GM12875 (cell line): ENCODE results near the gene TXNL4A.

ENCODE experiments used
- H3K4me3 ChIP-seq: one replicate; pipeline ENCODE4 v1.5.1; 2011; ENCODE audit warnings: low read depth, low read length, control low read depth
- TF ChIP-seq, protein P1 (sequence below): IDR thresholded peaks from 2 replicates; pipeline ENCODE4 v1.5.1; 2011; ENCODE audit warnings: low read depth, mild to moderate bottlenecking, control low read depth, inconsistent platforms, low read length, moderate library complexity, borderline replicate concordance; ENCODE audit not compliant: insufficient read depth

Gene TXNL4A

DNA sequence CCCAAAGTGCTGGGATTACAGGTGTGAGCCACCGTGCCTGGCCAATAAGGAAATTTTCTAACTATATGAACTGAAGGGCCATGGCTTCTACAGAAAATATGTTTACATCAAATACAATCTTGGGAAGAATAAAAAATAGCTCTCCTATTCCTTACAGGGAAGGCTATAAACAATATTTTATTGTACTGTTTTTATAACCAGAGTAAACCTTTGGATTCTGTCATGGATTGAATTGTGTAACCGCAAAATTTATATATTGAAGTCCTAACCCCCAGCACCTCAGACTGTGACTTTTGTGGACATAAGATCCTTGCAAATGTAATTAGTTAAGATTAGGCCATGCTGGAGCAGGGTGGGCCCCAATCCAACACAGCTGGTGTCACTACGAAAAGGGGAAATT lies 15.6 kb downstream of the TXNL4A start:
- no peak overlapping the region for H3K4me3 ChIP-seq
- TF ChIP-seq, protein P1, sequence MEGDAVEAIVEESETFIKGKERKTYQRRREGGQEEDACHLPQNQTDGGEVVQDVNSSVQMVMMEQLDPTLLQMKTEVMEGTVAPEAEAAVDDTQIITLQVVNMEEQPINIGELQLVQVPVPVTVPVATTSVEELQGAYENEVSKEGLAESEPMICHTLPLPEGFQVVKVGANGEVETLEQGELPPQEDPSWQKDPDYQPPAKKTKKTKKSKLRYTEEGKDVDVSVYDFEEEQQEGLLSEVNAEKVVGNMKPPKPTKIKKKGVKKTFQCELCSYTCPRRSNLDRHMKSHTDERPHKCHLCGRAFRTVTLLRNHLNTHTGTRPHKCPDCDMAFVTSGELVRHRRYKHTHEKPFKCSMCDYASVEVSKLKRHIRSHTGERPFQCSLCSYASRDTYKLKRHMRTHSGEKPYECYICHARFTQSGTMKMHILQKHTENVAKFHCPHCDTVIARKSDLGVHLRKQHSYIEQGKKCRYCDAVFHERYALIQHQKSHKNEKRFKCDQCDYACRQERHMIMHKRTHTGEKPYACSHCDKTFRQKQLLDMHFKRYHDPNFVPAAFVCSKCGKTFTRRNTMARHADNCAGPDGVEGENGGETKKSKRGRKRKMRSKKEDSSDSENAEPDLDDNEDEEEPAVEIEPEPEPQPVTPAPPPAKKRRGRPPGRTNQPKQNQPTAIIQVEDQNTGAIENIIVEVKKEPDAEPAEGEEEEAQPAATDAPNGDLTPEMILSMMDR, result no peak

DNA sequence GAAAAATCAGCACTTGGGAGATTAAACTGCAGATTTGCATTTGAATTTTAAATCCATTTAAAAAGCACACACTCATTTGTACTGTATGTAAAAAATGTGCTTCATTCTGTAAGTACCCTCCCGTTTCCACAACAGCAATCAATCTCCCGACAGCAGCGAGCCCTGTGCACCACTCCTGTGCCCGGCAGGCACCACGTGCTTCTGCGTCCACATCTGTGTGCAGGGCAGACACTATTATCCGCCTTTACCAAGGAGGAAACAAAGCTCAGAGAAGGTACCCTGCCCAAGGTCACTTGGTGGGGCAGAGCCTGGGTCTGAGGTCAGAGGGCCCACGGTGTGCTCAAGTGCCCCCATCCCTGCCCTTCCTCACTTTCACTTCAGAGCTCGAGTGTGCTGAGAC lies 16.4 kb downstream of the TXNL4A start:
- TF ChIP-seq, protein P1, result no peak

DNA sequence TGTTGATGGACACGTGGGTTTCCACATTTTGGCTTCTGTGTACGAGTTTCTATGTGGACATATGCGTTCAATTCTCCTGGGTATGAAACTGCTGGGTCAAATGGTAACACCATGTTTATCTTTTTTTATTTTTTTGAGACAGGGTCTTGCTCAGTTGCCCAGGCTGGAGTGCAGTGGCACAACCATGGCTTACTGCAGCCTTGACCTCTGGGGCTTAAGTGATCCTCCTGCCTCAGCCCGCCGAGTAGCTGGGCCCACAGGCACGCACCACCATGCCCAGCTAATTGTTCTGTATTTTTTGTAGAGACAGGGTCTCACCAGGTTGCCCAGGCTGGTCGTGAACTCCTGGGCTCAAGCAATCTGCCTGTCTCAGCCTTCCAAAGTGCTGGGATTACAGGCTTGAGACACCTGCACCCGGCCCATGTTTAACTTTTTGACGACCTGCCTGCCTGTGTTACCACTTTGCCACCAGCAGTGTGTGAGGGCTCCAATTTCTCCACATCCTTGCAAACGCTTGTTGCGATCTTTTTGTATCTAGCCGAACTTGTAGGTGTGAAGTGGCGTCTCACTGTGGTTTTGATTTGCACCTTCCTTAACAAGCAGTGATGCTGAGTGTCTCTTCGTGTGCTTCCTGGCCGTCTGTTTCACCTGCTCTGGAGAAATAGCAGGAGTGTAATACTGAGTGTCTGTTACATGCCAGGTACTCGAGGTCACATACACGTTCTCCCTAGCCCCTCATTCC lies 17.0 kb downstream of the TXNL4A start:
- no peak overlapping the region for H3K4me3 ChIP-seq
- TF ChIP-seq, protein P1, result no peak

More for the DNA sequence above, 16.4 kb downstream of the TXNL4A start:
- H3K4me3 ChIP-seq, result no peak overlapping the region

DNA sequence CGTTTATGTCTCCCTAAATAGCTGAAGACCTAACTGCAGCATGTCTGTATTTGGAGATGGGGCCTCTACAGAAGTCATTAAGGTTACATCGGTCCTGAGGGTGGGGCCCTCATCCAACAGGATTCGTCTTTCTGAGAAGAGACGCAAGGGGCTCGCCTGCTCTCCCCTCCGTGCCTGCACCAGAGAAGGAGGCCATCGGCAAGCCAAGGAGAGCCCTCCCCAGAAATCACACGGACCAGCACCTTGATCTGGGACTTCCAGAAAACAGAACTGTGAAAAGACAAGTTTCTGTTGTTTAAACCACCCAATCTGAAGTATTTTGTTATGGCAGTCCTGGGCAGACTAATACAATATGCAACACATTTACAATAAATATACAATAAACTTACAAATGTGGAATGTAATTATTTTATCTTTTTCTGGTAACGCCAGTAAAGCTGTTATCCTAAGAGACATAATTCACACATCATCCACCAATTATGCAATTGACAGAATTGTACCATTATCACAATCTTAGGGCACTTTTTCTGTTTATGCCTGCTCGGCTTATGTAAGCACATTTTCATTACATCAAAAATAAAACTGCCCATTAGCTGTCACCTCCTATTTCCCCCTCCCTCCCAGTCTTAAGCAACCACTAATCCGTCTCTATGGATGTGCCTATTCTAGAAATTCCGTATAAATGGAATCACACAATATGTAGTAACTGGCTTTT lies 17.8 kb downstream of the TXNL4A start:
- TF ChIP-seq, protein P1, result no peak
- no peak overlapping the region for H3K4me3 ChIP-seq

DNA sequence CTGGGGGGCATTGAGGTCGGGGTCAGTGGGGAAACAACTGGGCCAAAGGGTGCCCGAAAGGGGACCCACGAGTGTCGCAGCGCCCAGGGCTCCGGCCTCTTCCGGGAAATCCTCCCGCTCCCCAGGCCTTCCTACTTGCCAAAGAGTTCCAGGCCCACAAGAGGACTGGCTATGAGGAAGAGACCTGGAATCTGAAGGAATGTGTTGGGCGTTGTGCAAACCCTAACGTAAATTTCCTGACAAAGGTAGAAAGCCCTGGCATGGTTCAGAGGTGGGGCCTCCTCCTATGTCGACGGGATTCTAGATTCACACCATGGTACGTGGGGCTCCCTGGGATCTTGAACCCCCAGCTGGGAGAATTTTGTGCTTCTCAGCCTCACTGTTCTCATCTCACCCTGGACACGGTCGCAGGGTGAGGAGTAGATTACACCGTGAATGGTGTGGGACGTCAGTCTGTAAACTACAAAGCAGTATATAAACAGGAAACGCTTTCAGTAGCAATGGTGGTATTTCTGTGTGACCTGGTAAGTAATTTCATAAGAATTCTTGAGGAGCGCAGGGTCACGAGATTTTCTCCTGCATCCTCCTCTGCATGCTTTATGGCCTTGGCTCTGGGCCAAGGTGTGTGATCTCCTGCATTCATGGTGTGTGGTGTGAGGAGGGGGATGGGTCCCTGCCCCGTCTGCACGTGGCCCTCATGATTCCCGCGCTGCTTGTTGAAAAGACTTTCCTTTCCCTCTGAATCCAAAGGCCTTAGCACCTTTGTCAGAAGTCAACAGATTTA lies 23.1 kb downstream of the TXNL4A start:
- peak overlapping the region; percentile 60 for H3K4me3 ChIP-seq
- TF ChIP-seq, protein P1, result no peak

DNA sequence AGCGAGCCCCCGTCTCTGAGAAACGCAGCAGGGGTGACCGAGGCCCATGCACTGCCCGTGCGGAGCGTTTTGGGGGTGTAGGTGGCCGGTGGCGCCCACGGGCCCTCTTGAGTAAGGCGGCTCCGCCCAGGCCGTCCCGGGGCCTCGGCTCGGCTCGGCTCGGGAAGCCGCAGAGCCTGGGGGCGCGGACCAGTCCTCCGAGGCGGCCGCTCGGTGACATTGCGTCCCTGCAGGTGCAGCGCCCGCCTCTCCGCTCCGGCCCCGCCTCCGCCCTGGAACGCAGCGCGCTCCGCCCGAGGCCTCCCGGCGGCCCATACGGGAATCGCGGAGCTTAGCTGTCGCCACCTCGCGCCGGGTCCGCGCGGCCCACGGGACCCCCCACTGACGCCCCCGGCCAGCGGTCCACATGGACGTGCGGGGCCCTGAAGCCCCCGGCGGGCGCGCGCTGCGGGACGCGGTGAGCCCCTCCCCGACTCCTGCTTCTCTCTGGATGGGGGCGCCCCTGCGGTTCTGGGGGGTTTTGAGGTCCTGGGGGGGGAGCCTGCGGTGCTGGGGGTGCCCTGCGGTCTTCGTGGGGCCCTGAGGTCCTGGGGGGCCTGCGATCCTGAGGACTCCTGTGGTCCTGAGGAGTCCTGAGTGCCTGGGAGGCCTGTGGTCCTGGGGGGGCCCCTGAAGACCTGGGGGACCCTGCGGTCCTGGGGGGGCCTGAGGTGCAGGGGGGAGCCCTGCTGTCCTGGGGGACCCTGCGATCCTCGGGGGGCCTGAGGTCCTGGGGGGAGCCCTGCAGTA lies 23.8 kb downstream of the TXNL4A start, which contains the start of gene HSBP1L1:
HSBP1L1 (plus strand) TSS at position 314 of the 789 bp plus-strand sequence; CDS start at position 407, 93 bp downstream.
- TF ChIP-seq, protein P1, result peak; percentile 42
- peak within 1 kb of the TSS; percentile 60 for H3K4me3 ChIP-seq
